Calu3 (cell line): ENCODE results near the gene CHRNE. TPM values are rescaled to one million over a fixed set of nuclear protein-coding genes. Genes with fewer than 3 reads are reported as not detected.

Source experiments
- BruUV-seq: library from RNA; stranded (reverse); fragments of 400-500 nt; replicated peaks from 2 replicates; lab custom pipeline; 2021; lab: Mats Ljungman, UMichigan
- CTCF ChIA-PET: fragments of 300-600 bp; sonication (Branson Sonifier 250); formaldehyde crosslinking; loops from one replicate; lab custom pipeline; 2022; ENCODE audit warnings: antibody characterized with exemption; lab: Charles Lee
- DNase-seq: peaks from one replicate; pipeline ENCODE4 v3.0.0; 2022
- H3K27ac Mint-ChIP-seq: one replicate; pipeline ENCODE4 v1.8.0; 2022; ENCODE audit warnings: mixed read lengths; ENCODE audit not compliant: unreplicated experiment
- H3K27me3 Mint-ChIP-seq: one replicate; pipeline ENCODE4 v1.8.0; 2022; ENCODE audit warnings: mixed read lengths; ENCODE audit not compliant: unreplicated experiment
- H3K36me3 Mint-ChIP-seq: one replicate; pipeline ENCODE4 v1.8.0; 2022; ENCODE audit warnings: mild to moderate bottlenecking, moderate library complexity, mixed read lengths; ENCODE audit not compliant: insufficient read depth, unreplicated experiment
- H3K4me1 Mint-ChIP-seq: one replicate; pipeline ENCODE4 v1.8.0; 2022; ENCODE audit warnings: mild to moderate bottlenecking, low read depth, mixed read lengths; ENCODE audit not compliant: unreplicated experiment
- H3K4me3 Mint-ChIP-seq: one replicate; pipeline ENCODE4 v1.8.0; 2022; ENCODE audit warnings: mild to moderate bottlenecking, low read depth, moderate library complexity, mixed read lengths; ENCODE audit not compliant: unreplicated experiment
- H3K9me3 Mint-ChIP-seq: one replicate; pipeline ENCODE4 v1.8.0; 2022; ENCODE audit warnings: low read depth, mixed read lengths; ENCODE audit not compliant: unreplicated experiment
- CTCF ChIP-seq: fragments of 200-600 bp; IDR thresholded peaks from one replicate; pipeline ENCODE4 v1.8.0; 2022; ENCODE audit warnings: antibody characterized with exemption; ENCODE audit not compliant: unreplicated experiment
- intact Hi-C: fragments of 100-400 bp; cut with micrococcal nuclease; formaldehyde crosslinking; loops from one replicate; pipeline ENCODE4 v1.10.0; 2022; ENCODE audit not compliant: unreplicated experiment
- total RNA-seq: library from RNA; stranded (reverse); gene quantifications from 2 replicates; pipeline ENCODE4 v1.2.3, GENCODE V29; 2022

The CHRNE gene
- total RNA-seq, 1 experiment from 2014 or later: 0.19 TPM

GRCh38 chr17:4856937-4857314 lies 46.0 kb downstream of the CHRNE start:
- Mint-ChIP-seq H3K9me3 (no peaks in the 10 kb centered on the region), H3K36me3 (peaks cover 25% of the 10 kb centered on the region), H3K27me3 (no peaks in the 10 kb centered on the region), H3K4me3 (no peak overlapping the region), H3K27ac (no peak overlapping the region), H3K4me1 (peaks cover 36% of the 10 kb centered on the region)
- BruUV-seq: no TSS peak
- DNase-seq: no peak
- TF ChIP-seq CTCF: no peak
- intact Hi-C loops: no loop called here
- CTCF ChIA-PET: no interaction called here

DNA sequence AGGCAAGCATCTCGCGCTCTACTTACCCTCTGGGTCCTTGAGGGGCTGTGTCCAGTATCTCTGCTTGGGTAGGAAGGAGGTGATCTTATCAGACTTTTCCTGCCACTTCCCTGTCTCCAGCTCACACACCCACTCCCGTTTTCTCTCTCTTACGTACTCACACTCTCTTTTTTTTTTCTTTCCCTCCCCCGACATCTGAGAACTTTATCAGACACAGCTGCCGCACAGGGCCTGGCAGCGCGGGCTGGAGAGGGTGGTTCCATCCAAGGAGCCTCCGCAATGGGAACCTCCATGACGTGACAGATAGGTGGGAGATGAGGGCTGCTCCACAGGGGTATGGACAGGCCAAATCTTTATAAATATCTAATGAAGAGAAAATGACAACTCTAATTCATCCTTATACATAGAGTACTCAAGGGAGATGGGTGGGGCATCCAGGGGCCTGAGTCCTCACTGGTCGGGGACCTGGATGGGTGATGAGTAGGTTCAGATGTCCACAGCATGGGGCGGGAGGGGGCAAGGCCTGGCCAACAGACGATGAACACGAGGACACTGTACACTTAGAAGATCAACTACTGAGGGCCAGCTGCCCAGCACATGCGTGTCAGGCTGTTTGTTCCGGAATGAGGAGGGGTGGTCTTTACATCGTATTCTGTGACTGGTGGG lies 46.5 kb downstream of the CHRNE start:
- no peak for TF ChIP-seq CTCF
- CTCF ChIA-PET: no interaction called here
- intact Hi-C loops: no loop called here
- DNase-seq: no peak
- Mint-ChIP-seq H3K27me3 (no peaks in the 10 kb centered on the region), H3K4me3 (no peak overlapping the region), H3K27ac (no peak overlapping the region), H3K4me1 (peaks cover 41% of the 10 kb centered on the region), H3K9me3 (no peaks in the 10 kb centered on the region), H3K36me3 (peaks cover 27% of the 10 kb centered on the region)
- BruUV-seq: no TSS peak

GRCh38 chr17:4854111-4854681 lies 48.7 kb downstream of the CHRNE start:
- H3K9me3 Mint-ChIP-seq: no peaks in the 10 kb centered on the region
- DNase-seq: no peak
- no peak overlapping the region for H3K27ac Mint-ChIP-seq
- intact Hi-C loops: no loop called here
- no TSS peak for BruUV-seq
- H3K4me3 Mint-ChIP-seq: no peak overlapping the region
- H3K27me3 Mint-ChIP-seq: no peaks in the 10 kb centered on the region
- TF ChIP-seq CTCF: no peak
- peaks cover 63% of the 10 kb centered on the region for H3K4me1 Mint-ChIP-seq
- H3K36me3 Mint-ChIP-seq: peaks cover 19% of the 10 kb centered on the region
- CTCF ChIA-PET: no interaction called here

- peaks cover 16% of the 10 kb centered on the region for H3K36me3 Mint-ChIP-seq
- intact Hi-C loops: no loop called here
- CTCF ChIA-PET: no interaction called here
- H3K4me3 Mint-ChIP-seq: no peak overlapping the region
- no peak for TF ChIP-seq CTCF
- peaks cover 64% of the 10 kb centered on the region for H3K4me1 Mint-ChIP-seq
- no peaks in the 10 kb centered on the region for H3K9me3 Mint-ChIP-seq
- H3K27me3 Mint-ChIP-seq: no peaks in the 10 kb centered on the region
- DNase-seq: no peak
- BruUV-seq: no TSS peak
- no peak overlapping the region for H3K27ac Mint-ChIP-seq
Measured at GRCh38 chr17:4853208-4853671, 49.7 kb downstream of the CHRNE start.
